ENCODE measurements around the gene LRRC8B. TPM values are rescaled to one million over a fixed set of nuclear protein-coding genes. Genes with fewer than 3 reads are reported as not detected.
A peak's percentile ranks its signal among the peaks of the same experiment; 100 is the strongest.

LRRC8B gene
- total RNA-seq, 1 experiment from 2014 or later, result 14.8 TPM

- Histone ChIP-seq H3K27ac (ENCODE audit: low read length) (no peak overlapping the region), H3K4me1 (ENCODE audit: low read length) (peaks cover 11% of the 10 kb centered on the region), H3K36me3 (ENCODE audit: insufficient read depth, low read length) (no peaks in the 10 kb centered on the region), H3K9me3 (ENCODE audit: low read length) (no peaks in the 10 kb centered on the region), H3K9me2 (replicated peaks; ENCODE audit: insufficient read depth, low read length) (no peaks in the 10 kb centered on the region), H3K79me2 (ENCODE audit: low read length) (no peaks in the 10 kb centered on the region), H3K27me3 (ENCODE audit: low read length) (no peaks in the 10 kb centered on the region), H3K4me2 (ENCODE audit: low read depth, low read length, poor library complexity, severe bottlenecking) (no peak overlapping the region), H3K4me3 (ENCODE audit: low read length) (no peak overlapping the region), H2AFZ (ENCODE audit: low read length) (no peak overlapping the region), H3K9ac (ENCODE audit: low read length) (no peak overlapping the region), H4K20me1 (ENCODE audit: insufficient read depth, low read depth, low read length) (no peaks in the 10 kb centered on the region)
- no peak for DNase-seq
Measured at GRCh38 chr1:89609781-89610456, 85.3 kb downstream of the LRRC8B start.

GRCh38 chr1:89610457-89611011 lies 85.9 kb downstream of the LRRC8B start:
- Histone ChIP-seq H2AFZ (ENCODE audit: low read length) (no peak overlapping the region), H3K9me2 (replicated peaks; ENCODE audit: insufficient read depth, low read length) (no peaks in the 10 kb centered on the region), H3K9ac (ENCODE audit: low read length) (no peak overlapping the region), H3K9me3 (ENCODE audit: low read length) (no peaks in the 10 kb centered on the region), H3K4me1 (ENCODE audit: low read length) (peaks cover 11% of the 10 kb centered on the region), H3K79me2 (ENCODE audit: low read length) (no peaks in the 10 kb centered on the region), H3K27me3 (ENCODE audit: low read length) (no peaks in the 10 kb centered on the region), H4K20me1 (ENCODE audit: insufficient read depth, low read depth, low read length) (no peaks in the 10 kb centered on the region), H3K4me3 (ENCODE audit: low read length) (no peak overlapping the region), H3K4me2 (ENCODE audit: low read depth, low read length, poor library complexity, severe bottlenecking) (no peak overlapping the region), H3K27ac (ENCODE audit: low read length) (no peak overlapping the region), H3K36me3 (ENCODE audit: insufficient read depth, low read length) (no peaks in the 10 kb centered on the region)
- no peak for DNase-seq

GRCh38 chr1:89611721-89612120 lies 87.1 kb downstream of the LRRC8B start:
- Histone ChIP-seq H3K9me2 (replicated peaks; ENCODE audit: insufficient read depth, low read length) (no peaks in the 10 kb centered on the region), H3K4me2 (ENCODE audit: low read depth, low read length, poor library complexity, severe bottlenecking) (no peak overlapping the region), H3K4me3 (ENCODE audit: low read length) (no peak overlapping the region), H3K4me1 (ENCODE audit: low read length) (peaks cover 11% of the 10 kb centered on the region), H3K36me3 (ENCODE audit: insufficient read depth, low read length) (no peaks in the 10 kb centered on the region), H3K27me3 (ENCODE audit: low read length) (no peaks in the 10 kb centered on the region), H3K27ac (ENCODE audit: low read length) (no peak overlapping the region), H3K79me2 (ENCODE audit: low read length) (no peaks in the 10 kb centered on the region), H3K9ac (ENCODE audit: low read length) (no peak overlapping the region), H4K20me1 (ENCODE audit: insufficient read depth, low read depth, low read length) (no peaks in the 10 kb centered on the region), H3K9me3 (ENCODE audit: low read length) (no peaks in the 10 kb centered on the region), H2AFZ (ENCODE audit: low read length) (no peak overlapping the region)
- no peak for DNase-seq

GRCh38 chr1:89613928-89614327 lies 89.3 kb downstream of the LRRC8B start:
- Histone ChIP-seq H2AFZ (ENCODE audit: low read length) (no peak overlapping the region), H3K27ac (ENCODE audit: low read length) (no peak overlapping the region), H3K9me3 (ENCODE audit: low read length) (no peaks in the 10 kb centered on the region), H3K9ac (ENCODE audit: low read length) (no peak overlapping the region), H3K4me3 (ENCODE audit: low read length) (no peak overlapping the region), H3K36me3 (ENCODE audit: insufficient read depth, low read length) (0 out of 2 replicates have a peak, but pooled peaks cover 2% of the 10 kb centered on the region), H4K20me1 (ENCODE audit: insufficient read depth, low read depth, low read length) (no peaks in the 10 kb centered on the region), H3K9me2 (replicated peaks; ENCODE audit: insufficient read depth, low read length) (no peaks in the 10 kb centered on the region), H3K27me3 (ENCODE audit: low read length) (no peaks in the 10 kb centered on the region), H3K4me1 (ENCODE audit: low read length) (peaks cover 5% of the 10 kb centered on the region), H3K79me2 (ENCODE audit: low read length) (no peaks in the 10 kb centered on the region), H3K4me2 (ENCODE audit: low read depth, low read length, poor library complexity, severe bottlenecking) (no peak overlapping the region)
- no peak for DNase-seq

- Histone ChIP-seq H3K79me2 (ENCODE audit: low read length) (no peaks in the 10 kb centered on the region), H3K4me1 (ENCODE audit: low read length) (no peaks in the 10 kb centered on the region), H3K27ac (ENCODE audit: low read length) (no peak overlapping the region), H3K4me3 (ENCODE audit: low read length) (no peak overlapping the region), H3K4me2 (ENCODE audit: low read depth, low read length, poor library complexity, severe bottlenecking) (no peak overlapping the region), H3K36me3 (ENCODE audit: insufficient read depth, low read length) (0 out of 2 replicates have a peak, but pooled peaks cover 2% of the 10 kb centered on the region), H3K9me3 (ENCODE audit: low read length) (no peaks in the 10 kb centered on the region), H2AFZ (ENCODE audit: low read length) (no peak overlapping the region), H4K20me1 (ENCODE audit: insufficient read depth, low read depth, low read length) (no peaks in the 10 kb centered on the region), H3K9me2 (replicated peaks; ENCODE audit: insufficient read depth, low read length) (no peaks in the 10 kb centered on the region), H3K9ac (ENCODE audit: low read length) (no peak overlapping the region), H3K27me3 (ENCODE audit: low read length) (no peaks in the 10 kb centered on the region)
- peak; percentile 68 for DNase-seq
Measured at GRCh38 chr1:89615676-89616598, 91.3 kb downstream of the LRRC8B start.

- no peaks in the 10 kb centered on the region for H3K4me1 ChIP-seq (ENCODE audit: low read length)
- no peak overlapping the region for H3K27ac ChIP-seq (ENCODE audit: low read length)
- no peak overlapping the region for H3K4me3 ChIP-seq (ENCODE audit: low read length)
Measured at GRCh38 chr1:89616844-89617627, 92.4 kb downstream of the LRRC8B start.

GRCh38 chr1:89620664-89621063 lies 96.0 kb downstream of the LRRC8B start:
- no peak overlapping the region for H3K4me2 ChIP-seq (ENCODE audit: low read depth, low read length, poor library complexity, severe bottlenecking)
- no peaks in the 10 kb centered on the region for H4K20me1 ChIP-seq (ENCODE audit: insufficient read depth, low read depth, low read length)
- H3K36me3 ChIP-seq (ENCODE audit: insufficient read depth, low read length), result 0 out of 2 replicates have a peak, but pooled peaks cover 2% of the 10 kb centered on the region
- no peak overlapping the region for H2AFZ ChIP-seq (ENCODE audit: low read length)
- DNase-seq, result no peak
- no peaks in the 10 kb centered on the region for H3K4me1 ChIP-seq (ENCODE audit: low read length)
- H3K4me3 ChIP-seq (ENCODE audit: low read length), result no peak overlapping the region
- no peaks in the 10 kb centered on the region for H3K9me3 ChIP-seq (ENCODE audit: low read length)
- no peak overlapping the region for H3K9ac ChIP-seq (ENCODE audit: low read length)
- H3K9me2 ChIP-seq (replicated peaks; ENCODE audit: insufficient read depth, low read length), result no peaks in the 10 kb centered on the region
- no peaks in the 10 kb centered on the region for H3K79me2 ChIP-seq (ENCODE audit: low read length)
- no peak overlapping the region for H3K27ac ChIP-seq (ENCODE audit: low read length)
- no peaks in the 10 kb centered on the region for H3K27me3 ChIP-seq (ENCODE audit: low read length)

More at GRCh38 chr1:89616844-89617627, 92.4 kb downstream of the LRRC8B start:
- Histone ChIP-seq H3K27me3 (ENCODE audit: low read length) (no peaks in the 10 kb centered on the region), H3K9me3 (ENCODE audit: low read length) (no peaks in the 10 kb centered on the region), H3K9ac (ENCODE audit: low read length) (no peak overlapping the region), H4K20me1 (ENCODE audit: insufficient read depth, low read depth, low read length) (no peaks in the 10 kb centered on the region), H3K4me2 (ENCODE audit: low read depth, low read length, poor library complexity, severe bottlenecking) (no peak overlapping the region), H3K79me2 (ENCODE audit: low read length) (no peaks in the 10 kb centered on the region), H3K36me3 (ENCODE audit: insufficient read depth, low read length) (0 out of 2 replicates have a peak, but pooled peaks cover 2% of the 10 kb centered on the region), H2AFZ (ENCODE audit: low read length) (no peak overlapping the region), H3K9me2 (replicated peaks; ENCODE audit: insufficient read depth, low read length) (no peaks in the 10 kb centered on the region)
- DNase-seq, result no peak

Data from Karpas-422 (cell line).